ENCODE data around the gene EIF2S1.
"Not testable (repeated sequence)": the region's sequence is repeated elsewhere in the genome, so short reads cannot be mapped to it uniquely, and the experiment has no call there.

Gene EIF2S1

GRCh38 chr14:67372833-67373232 lies 12.7 kb downstream of the EIF2S1 start:
- DNase-seq = no peak

GRCh38 chr14:67373347-67373746 lies 13.2 kb downstream of the EIF2S1 start:
- no peak for DNase-seq

GRCh38 chr14:67377916-67378315 lies 17.8 kb downstream of the EIF2S1 start:
- no peak for DNase-seq

GRCh38 chr14:67385120-67385519 lies 25.0 kb downstream of the EIF2S1 start:
- no peak for DNase-seq

GRCh38 chr14:67385618-67386017 lies 25.5 kb downstream of the EIF2S1 start:
- no peak for DNase-seq

- no peak for DNase-seq
Observed at GRCh38 chr14:67387195-67387594, 27.1 kb downstream of the EIF2S1 start.

- DNase-seq = no peak
Observed at GRCh38 chr14:67389275-67389674, 29.1 kb downstream of the EIF2S1 start.

GRCh38 chr14:67389811-67390534 lies 29.8 kb downstream of the EIF2S1 start:
- no peak for DNase-seq

GRCh38 chr14:67391268-67391667 lies 31.1 kb downstream of the EIF2S1 start:
- no peak for DNase-seq

GRCh38 chr14:67392123-67392522 lies 32.0 kb downstream of the EIF2S1 start:
- DNase-seq = no peak

GRCh38 chr14:67392800-67393199 lies 32.7 kb downstream of the EIF2S1 start:
- DNase-seq = no peak

GRCh38 chr14:67393689-67394088 lies 33.6 kb downstream of the EIF2S1 start:
- no peak for DNase-seq

- no peak for DNase-seq
Observed at GRCh38 chr14:67395086-67395875, 35.2 kb downstream of the EIF2S1 start.

GRCh38 chr14:67395876-67396189 lies 35.7 kb downstream of the EIF2S1 start:
- no peak for DNase-seq

GRCh38 chr14:67396381-67396970 lies 36.3 kb downstream of the EIF2S1 start:
- no peak for DNase-seq

- DNase-seq = no peak
Observed at GRCh38 chr14:67397536-67397935, 37.4 kb downstream of the EIF2S1 start.

GRCh38 chr14:67400434-67400833 lies 40.3 kb downstream of the EIF2S1 start:
- DNase-seq = no peak

- no peak for DNase-seq
Observed at GRCh38 chr14:67405771-67406170, 45.6 kb downstream of the EIF2S1 start.

- DNase-seq = not testable (repeated sequence)
Observed at GRCh38 chr14:67408122-67408801, 48.1 kb downstream of the EIF2S1 start.

GRCh38 chr14:67409461-67409860 lies 49.3 kb downstream of the EIF2S1 start:
- no peak for DNase-seq

- DNase-seq = no peak
Observed at GRCh38 chr14:67410313-67410712, 50.2 kb downstream of the EIF2S1 start.

GRCh38 chr14:67411370-67411769 lies 51.2 kb downstream of the EIF2S1 start:
- no peak for DNase-seq

GRCh38 chr14:67411820-67412421 lies 51.8 kb downstream of the EIF2S1 start, which contains the start of gene PLEK2:
PLEK2 (minus strand) TSS chr14:67412165; CDS start chr14:67412059, 106 bp downstream.
- DNase-seq = no peak

Data from AML-193 (cell line).